Panc1 (cell line): ENCODE data around the gene RMP24.

ENCODE experiments used
- ATAC-seq: fragments of 200-7000 bp; cut with Tn5 transposase; 2 replicates; pipeline ENCODE4 v1.9.1; 2020; ENCODE audit warnings: mild to moderate bottlenecking, moderate library complexity
- BruUV-seq: library from RNA; stranded (reverse); fragments of 400-500 nt; replicated peaks from 2 replicates; lab custom pipeline; 2021; lab: Mats Ljungman, UMichigan
- CTCF ChIA-PET: fragments of 300-600 bp; sonication (Branson Sonifier 250); formaldehyde crosslinking; loops from one replicate; lab custom pipeline; 2022; ENCODE audit warnings: antibody characterized with exemption; lab: Charles Lee
- POLR2A ChIA-PET: fragments of 300-600 bp; sonication (Branson Sonifier 250); formaldehyde crosslinking; loops from one replicate; lab custom pipeline; 2022; ENCODE audit warnings: antibody characterized with exemption; lab: Charles Lee
- DNase-seq: peaks from one replicate; pipeline ENCODE4 v3.0.0-alpha.2; 2010; ENCODE audit warnings: low read depth, low spot score
- H3K27ac ChIP-seq: 2 replicates; pipeline ENCODE4 v1.5.1; 2011; ENCODE audit warnings: mild to moderate bottlenecking, low read length, inconsistent platforms
- H3K27me3 ChIP-seq: fragments of 200-500 bp; sonication (Bioruptor generic); 2 replicates; pipeline ENCODE4 v1.6.0; 2014; ENCODE audit warnings: low read length, inconsistent platforms; ENCODE audit not compliant: control insufficient read depth, insufficient read depth
- H3K36me3 ChIP-seq: fragments of 200-500 bp; sonication (Bioruptor generic); 2 replicates; pipeline ENCODE4 v1.5.1; 2014; ENCODE audit warnings: inconsistent platforms, mild to moderate bottlenecking, low read length, moderate library complexity; ENCODE audit not compliant: control insufficient read depth, insufficient read depth
- H3K4me1 ChIP-seq: 2 replicates; pipeline ENCODE4 v1.5.1; 2011; ENCODE audit warnings: inconsistent platforms, mild to moderate bottlenecking, low read length, moderate library complexity; ENCODE audit not compliant: control insufficient read depth, insufficient read depth
- H3K4me3 ChIP-seq, 2 experiments: 2 replicates each; pipeline ENCODE4 v1.5.1; 2011 to 2012; ENCODE audit warnings: low read depth in 2 of 2, low read length in 2 of 2, mild to moderate bottlenecking in 2 of 2, inconsistent platforms in 1 of 2, moderate library complexity in 1 of 2
- H3K9me3 ChIP-seq: fragments of 200-500 bp; sonication (Bioruptor generic); 2 replicates; pipeline ENCODE4 v1.5.1; 2014; ENCODE audit warnings: low read depth, mild to moderate bottlenecking, inconsistent platforms, low read length, moderate library complexity; ENCODE audit not compliant: control insufficient read depth, insufficient read depth
- CTCF ChIP-seq: fragments of 450-650 bp; IDR thresholded peaks from 2 replicates; pipeline ENCODE4 v1.5.1; 2017; ENCODE audit warnings: mild to moderate bottlenecking
- POLR2AphosphoS5 ChIP-seq: IDR thresholded peaks from 2 replicates; pipeline ENCODE4 v1.6.1; 2012; ENCODE audit warnings: mild to moderate bottlenecking, low read depth, low read length, moderate library complexity
- REST ChIP-seq, 2 experiments: IDR thresholded peaks; 2 replicates each; pipeline ENCODE4 v1.6.1; 2011 to 2012; ENCODE audit warnings: low read depth in 2 of 2, control low read depth in 1 of 2, low read length in 1 of 2, mild to moderate bottlenecking in 1 of 2, moderate library complexity in 1 of 2; ENCODE audit not compliant: insufficient read depth in 1 of 2
- SIN3A ChIP-seq: IDR thresholded peaks from 2 replicates; pipeline ENCODE4 v1.6.1; 2012; ENCODE audit warnings: low read depth, mild to moderate bottlenecking, low read length, moderate library complexity, borderline replicate concordance; ENCODE audit not compliant: insufficient read depth
- TCF7L2 ChIP-seq: IDR thresholded peaks from 2 replicates; pipeline ENCODE4 v1.6.1; 2011; ENCODE audit warnings: mild to moderate bottlenecking, low read depth, low read length, inconsistent platforms
- in situ Hi-C: cut with HindIII; loops from 2 replicates; pipeline ENCODE4 v1.10.0; 2016; ENCODE audit warnings: low sequenced_read_pairs, low pct_unique_long_range_greater_than_20kb
- intact Hi-C: fragments of 100-400 bp; cut with micrococcal nuclease; formaldehyde crosslinking; loops from one replicate; pipeline ENCODE4 v1.10.0; 2022; ENCODE audit not compliant: unreplicated experiment

RMP24 gene

GRCh38 chr18:35974181-35974580 lies 1.7 kb downstream of the RMP24 start:
- peaks cover 34% of the 10 kb centered on the region for H3K36me3 ChIP-seq
- intact Hi-C loops: no loop called here

GRCh38 chr18:35979112-35979511 lies 6.6 kb downstream of the RMP24 start:
- ChIA-PET POLR2A (no interaction called here), CTCF (no interaction called here)
- ATAC-seq (no peak), DNase-seq (no peak)
- Histone ChIP-seq H3K4me3 (no peak overlapping the region), H3K9me3 (no peaks in the 10 kb centered on the region), H3K27ac (no peak overlapping the region), H3K27me3 (no peaks in the 10 kb centered on the region), H3K36me3 (peaks cover 26% of the 10 kb centered on the region), H3K4me1 (0 out of 2 replicates have a peak, but pooled peaks cover 3% of the 10 kb centered on the region)
- no peak for TF ChIP-seq CTCF
- no peak for TF ChIP-seq SIN3A
- TF ChIP-seq TCF7L2: no peak
- TF ChIP-seq REST (IDR thresholded peaks at IDR 0.05; ENCODE audit: insufficient read depth in 1 of 2, low read depth in 2 of 2, low read length in 1 of 2): no peak
- no peak for TF ChIP-seq POLR2AphosphoS5
- in situ Hi-C loops: no loop called here
- intact Hi-C loops: no loop called here
- no TSS peak for BruUV-seq

More at GRCh38 chr18:35974181-35974580, 1.7 kb downstream of the RMP24 start:
- TF ChIP-seq REST (IDR thresholded peaks at IDR 0.05; ENCODE audit: insufficient read depth in 1 of 2, low read depth in 2 of 2, low read length in 1 of 2) (no peak), POLR2AphosphoS5 (no peak), TCF7L2 (no peak), CTCF (no peak), SIN3A (no peak)
- CTCF ChIA-PET: no interaction called here
- in situ Hi-C loops: no loop called here
- Histone ChIP-seq H3K4me1 (peaks cover 11% of the 10 kb centered on the region), H3K27ac (no peak overlapping the region), H3K27me3 (no peaks in the 10 kb centered on the region), H3K9me3 (no peaks in the 10 kb centered on the region), H3K4me3 (no peak overlapping the region)
- no peak for ATAC-seq
- POLR2A ChIA-PET: no interaction called here
- DNase-seq: no peak
- BruUV-seq: no TSS peak
